H1 (cell line): ENCODE results near the gene CCBE1. TPM values are rescaled to one million over a fixed set of nuclear protein-coding genes. Genes with fewer than 3 reads are reported as not detected.

Experiments
- CBX8 ChIP-seq: fragments of 300-800, 300-1000 bp; sonication (generic); IDR thresholded peaks from 2 replicates; pipeline ENCODE4 v1.7.1; 2016; ENCODE audit warnings: low read depth, low read length, borderline replicate concordance
- polyA plus RNA-seq, 7 experiments: library from polyadenylated mRNA; depleted of rRNA in 3 of 7; stranded (reverse) in 5 of 7; unstranded in 2 of 7; fragments of >200 nt in 5 of 7; fragments of 200-250 nt in 2 of 7; gene quantifications; 1 replicate in 5 of 7; 2 replicates in 1 of 7; 4 replicates in 1 of 7; pipeline versions ENCODE4 v1.2.1 to v1.2.3, GENCODE V29; 2011 to 2013; ENCODE audit warnings: missing spikeins in 2 of 7, mixed read lengths in 2 of 7
- total RNA-seq: library from RNA; stranded (reverse); fragmentation: NEBNext Ultra II Directional; extraction: Animal tissue kit (Norgen Biotek cat#: 25700); gene quantifications from 2 replicates; pipeline ENCODE4 v1.2.1, GENCODE V29; 2021
- TF ChIP-seq, protein P1 (sequence below): fragments of 300-600 bp; sonication (generic); IDR thresholded peaks from 2 replicates; pipeline ENCODE4 v1.7.1; 2012; ENCODE audit warnings: low read length, moderate library complexity, mild to moderate bottlenecking, inconsistent platforms; ENCODE audit not compliant: insufficient replicate concordance

Gene CCBE1
- total and polyA plus RNA-seq, 2 of the 8 experiments (the other 6 are each of a cell fraction or from before 2014, with no cell fraction given), result 2.1 to 2.6 TPM

DNA sequence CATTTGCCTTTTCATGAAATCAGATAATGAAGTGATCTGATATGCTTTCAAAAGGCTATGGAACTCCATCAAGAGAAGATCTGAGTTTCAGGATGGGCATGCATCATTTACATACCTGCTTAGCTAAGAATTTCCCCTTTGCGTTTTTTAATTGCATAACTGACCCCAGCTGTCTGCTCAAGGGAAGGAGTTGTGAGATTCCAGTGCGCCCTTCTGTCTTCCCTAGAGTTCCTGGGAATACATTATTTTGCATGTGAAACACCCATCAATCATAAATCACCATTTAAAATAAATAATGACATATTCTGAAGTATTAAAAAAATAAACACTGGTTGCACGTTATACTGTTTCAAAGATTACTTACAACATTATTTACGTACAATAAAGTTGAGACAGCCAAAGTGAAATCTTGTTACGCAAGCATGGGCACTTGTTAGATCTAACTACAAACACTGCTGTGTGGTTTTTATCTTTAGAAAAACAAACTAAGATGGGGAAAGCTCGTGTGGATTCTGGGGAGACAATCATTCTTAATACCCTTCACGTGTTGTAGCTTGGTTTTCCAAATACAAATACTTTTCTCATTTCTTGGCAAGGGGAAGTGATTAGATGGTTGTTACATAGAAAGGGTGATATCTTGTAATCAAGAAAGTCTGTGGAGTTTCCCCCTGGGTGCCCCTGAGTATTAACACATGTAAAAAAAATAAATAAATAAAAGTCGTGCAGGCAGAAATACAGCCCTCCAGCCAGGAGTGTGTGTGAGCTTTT is 212.5 kb downstream of the CCBE1 start (continued):
- TF ChIP-seq, protein P1, sequence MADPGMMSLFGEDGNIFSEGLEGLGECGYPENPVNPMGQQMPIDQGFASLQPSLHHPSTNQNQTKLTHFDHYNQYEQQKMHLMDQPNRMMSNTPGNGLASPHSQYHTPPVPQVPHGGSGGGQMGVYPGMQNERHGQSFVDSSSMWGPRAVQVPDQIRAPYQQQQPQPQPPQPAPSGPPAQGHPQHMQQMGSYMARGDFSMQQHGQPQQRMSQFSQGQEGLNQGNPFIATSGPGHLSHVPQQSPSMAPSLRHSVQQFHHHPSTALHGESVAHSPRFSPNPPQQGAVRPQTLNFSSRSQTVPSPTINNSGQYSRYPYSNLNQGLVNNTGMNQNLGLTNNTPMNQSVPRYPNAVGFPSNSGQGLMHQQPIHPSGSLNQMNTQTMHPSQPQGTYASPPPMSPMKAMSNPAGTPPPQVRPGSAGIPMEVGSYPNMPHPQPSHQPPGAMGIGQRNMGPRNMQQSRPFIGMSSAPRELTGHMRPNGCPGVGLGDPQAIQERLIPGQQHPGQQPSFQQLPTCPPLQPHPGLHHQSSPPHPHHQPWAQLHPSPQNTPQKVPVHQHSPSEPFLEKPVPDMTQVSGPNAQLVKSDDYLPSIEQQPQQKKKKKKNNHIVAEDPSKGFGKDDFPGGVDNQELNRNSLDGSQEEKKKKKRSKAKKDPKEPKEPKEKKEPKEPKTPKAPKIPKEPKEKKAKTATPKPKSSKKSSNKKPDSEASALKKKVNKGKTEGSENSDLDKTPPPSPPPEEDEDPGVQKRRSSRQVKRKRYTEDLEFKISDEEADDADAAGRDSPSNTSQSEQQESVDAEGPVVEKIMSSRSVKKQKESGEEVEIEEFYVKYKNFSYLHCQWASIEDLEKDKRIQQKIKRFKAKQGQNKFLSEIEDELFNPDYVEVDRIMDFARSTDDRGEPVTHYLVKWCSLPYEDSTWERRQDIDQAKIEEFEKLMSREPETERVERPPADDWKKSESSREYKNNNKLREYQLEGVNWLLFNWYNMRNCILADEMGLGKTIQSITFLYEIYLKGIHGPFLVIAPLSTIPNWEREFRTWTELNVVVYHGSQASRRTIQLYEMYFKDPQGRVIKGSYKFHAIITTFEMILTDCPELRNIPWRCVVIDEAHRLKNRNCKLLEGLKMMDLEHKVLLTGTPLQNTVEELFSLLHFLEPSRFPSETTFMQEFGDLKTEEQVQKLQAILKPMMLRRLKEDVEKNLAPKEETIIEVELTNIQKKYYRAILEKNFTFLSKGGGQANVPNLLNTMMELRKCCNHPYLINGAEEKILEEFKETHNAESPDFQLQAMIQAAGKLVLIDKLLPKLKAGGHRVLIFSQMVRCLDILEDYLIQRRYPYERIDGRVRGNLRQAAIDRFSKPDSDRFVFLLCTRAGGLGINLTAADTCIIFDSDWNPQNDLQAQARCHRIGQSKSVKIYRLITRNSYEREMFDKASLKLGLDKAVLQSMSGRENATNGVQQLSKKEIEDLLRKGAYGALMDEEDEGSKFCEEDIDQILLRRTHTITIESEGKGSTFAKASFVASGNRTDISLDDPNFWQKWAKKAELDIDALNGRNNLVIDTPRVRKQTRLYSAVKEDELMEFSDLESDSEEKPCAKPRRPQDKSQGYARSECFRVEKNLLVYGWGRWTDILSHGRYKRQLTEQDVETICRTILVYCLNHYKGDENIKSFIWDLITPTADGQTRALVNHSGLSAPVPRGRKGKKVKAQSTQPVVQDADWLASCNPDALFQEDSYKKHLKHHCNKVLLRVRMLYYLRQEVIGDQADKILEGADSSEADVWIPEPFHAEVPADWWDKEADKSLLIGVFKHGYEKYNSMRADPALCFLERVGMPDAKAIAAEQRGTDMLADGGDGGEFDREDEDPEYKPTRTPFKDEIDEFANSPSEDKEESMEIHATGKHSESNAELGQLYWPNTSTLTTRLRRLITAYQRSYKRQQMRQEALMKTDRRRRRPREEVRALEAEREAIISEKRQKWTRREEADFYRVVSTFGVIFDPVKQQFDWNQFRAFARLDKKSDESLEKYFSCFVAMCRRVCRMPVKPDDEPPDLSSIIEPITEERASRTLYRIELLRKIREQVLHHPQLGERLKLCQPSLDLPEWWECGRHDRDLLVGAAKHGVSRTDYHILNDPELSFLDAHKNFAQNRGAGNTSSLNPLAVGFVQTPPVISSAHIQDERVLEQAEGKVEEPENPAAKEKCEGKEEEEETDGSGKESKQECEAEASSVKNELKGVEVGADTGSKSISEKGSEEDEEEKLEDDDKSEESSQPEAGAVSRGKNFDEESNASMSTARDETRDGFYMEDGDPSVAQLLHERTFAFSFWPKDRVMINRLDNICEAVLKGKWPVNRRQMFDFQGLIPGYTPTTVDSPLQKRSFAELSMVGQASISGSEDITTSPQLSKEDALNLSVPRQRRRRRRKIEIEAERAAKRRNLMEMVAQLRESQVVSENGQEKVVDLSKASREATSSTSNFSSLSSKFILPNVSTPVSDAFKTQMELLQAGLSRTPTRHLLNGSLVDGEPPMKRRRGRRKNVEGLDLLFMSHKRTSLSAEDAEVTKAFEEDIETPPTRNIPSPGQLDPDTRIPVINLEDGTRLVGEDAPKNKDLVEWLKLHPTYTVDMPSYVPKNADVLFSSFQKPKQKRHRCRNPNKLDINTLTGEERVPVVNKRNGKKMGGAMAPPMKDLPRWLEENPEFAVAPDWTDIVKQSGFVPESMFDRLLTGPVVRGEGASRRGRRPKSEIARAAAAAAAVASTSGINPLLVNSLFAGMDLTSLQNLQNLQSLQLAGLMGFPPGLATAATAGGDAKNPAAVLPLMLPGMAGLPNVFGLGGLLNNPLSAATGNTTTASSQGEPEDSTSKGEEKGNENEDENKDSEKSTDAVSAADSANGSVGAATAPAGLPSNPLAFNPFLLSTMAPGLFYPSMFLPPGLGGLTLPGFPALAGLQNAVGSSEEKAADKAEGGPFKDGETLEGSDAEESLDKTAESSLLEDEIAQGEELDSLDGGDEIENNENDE, result no peak
- TF ChIP-seq CBX8, result no peak
